Hindlimb muscle (tissue), 1 donor: ENCODE data around the gene XPO6. TPM values are rescaled to one million over a fixed set of nuclear protein-coding genes. Genes with fewer than 3 reads are reported as not detected.
"Not testable (repeated sequence)": the region's sequence is repeated elsewhere in the genome, so short reads cannot be mapped to it uniquely, and the experiment has no call there.

Experiments
- DNase-seq: peaks from one replicate; pipeline ENCODE4 v3.0.0-alpha.2; 2013
- polyA plus RNA-seq: library from polyadenylated mRNA; unstranded; fragments of 120-200 nt; gene quantifications from one replicate; pipeline ENCODE4 v1.2.1, GENCODE V29; 2013; ENCODE audit not compliant: insufficient read length

The XPO6 gene
- polyA plus RNA-seq, 1 donor: 57.3 TPM

- DNase-seq: no peak
These were observed 65.2 kb downstream of the XPO6 start for GRCh38 chr16:28146536-28146935.

- DNase-seq: no peak
These were observed 66.0 kb downstream of the XPO6 start for GRCh38 chr16:28145796-28146195.

- no peak for DNase-seq
These were observed 70.8 kb downstream of the XPO6 start for GRCh38 chr16:28140788-28141618.

GRCh38 chr16:28139530-28139929 is 72.2 kb downstream of the XPO6 start:
- no peak for DNase-seq

- no peak for DNase-seq
These were observed 74.9 kb downstream of the XPO6 start for GRCh38 chr16:28136751-28137434.

GRCh38 chr16:28133666-28134065 is 78.1 kb downstream of the XPO6 start:
- DNase-seq: no peak

- DNase-seq: no peak
These were observed 79.9 kb downstream of the XPO6 start for GRCh38 chr16:28131743-28132393.

- DNase-seq: no peak
These were observed 80.6 kb downstream of the XPO6 start for GRCh38 chr16:28131181-28131580.

GRCh38 chr16:28130099-28131088 is 81.4 kb downstream of the XPO6 start:
- peak; percentile 73 for DNase-seq

GRCh38 chr16:28126684-28127620 is 84.8 kb downstream of the XPO6 start:
- no peak for DNase-seq

GRCh38 chr16:28125592-28125991 is 86.2 kb downstream of the XPO6 start:
- DNase-seq: no peak

GRCh38 chr16:28121527-28121926 is 90.2 kb downstream of the XPO6 start:
- no peak for DNase-seq

- no peak for DNase-seq
These were observed 91.0 kb downstream of the XPO6 start for GRCh38 chr16:28120754-28121153.

GRCh38 chr16:28118637-28119036 is 93.1 kb downstream of the XPO6 start:
- no peak for DNase-seq

- no peak for DNase-seq
These were observed 94.6 kb downstream of the XPO6 start for GRCh38 chr16:28117168-28117565.

GRCh38 chr16:28115866-28116265 is 95.9 kb downstream of the XPO6 start:
- DNase-seq: not testable (repeated sequence)

- no peak for DNase-seq
These were observed 98.9 kb downstream of the XPO6 start for GRCh38 chr16:28112908-28113307.

GRCh38 chr16:28110977-28111376 is 100.8 kb downstream of the XPO6 start:
- DNase-seq: no peak

- no peak for DNase-seq
These were observed 101.3 kb downstream of the XPO6 start for GRCh38 chr16:28110479-28110878.

GRCh38 chr16:28110074-28110473 is 101.7 kb downstream of the XPO6 start:
- no peak for DNase-seq
